ENCODE measurements around the gene CTSS. TPM values are rescaled to one million over a fixed set of nuclear protein-coding genes. Genes with fewer than 3 reads are reported as not detected.
"Not testable (repeated sequence)": the region's sequence is repeated elsewhere in the genome, so short reads cannot be mapped to it uniquely, and the experiment has no call there.

Gene CTSS
- total and polyA plus RNA-seq, 2 experiments from 2014 or later, result 5.2 to 10.4 TPM

DNA sequence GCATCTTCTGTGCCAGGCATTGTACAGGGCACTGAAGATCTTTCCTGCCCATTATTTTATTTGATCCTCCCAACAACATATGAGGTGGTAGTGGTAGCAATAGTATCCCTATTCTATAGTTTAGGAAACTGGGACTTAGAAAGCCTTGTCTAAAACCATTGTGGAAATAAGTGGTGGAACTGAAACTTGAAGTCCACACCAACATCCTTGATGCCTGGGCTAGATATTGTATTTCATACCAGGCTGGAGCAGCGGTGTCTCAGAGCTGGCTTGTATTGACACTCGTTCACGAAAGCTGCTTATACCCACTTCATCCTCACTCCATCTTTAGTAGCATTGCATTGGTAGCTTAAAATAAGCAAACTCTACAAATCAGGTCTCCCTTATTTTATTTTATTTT lies 9.7 kb upstream of the CTSS start:
- Histone ChIP-seq H3K27ac (no peak overlapping the region), H3K9me3 (ENCODE audit: low read depth) (no peaks in the 10 kb centered on the region), H3K27me3 (no peaks in the 10 kb centered on the region), H3K4me3 (no peak overlapping the region), H3K79me2 (no peaks in the 10 kb centered on the region), H3K36me3 (replicated peaks; ENCODE audit: insufficient read depth, low read depth) (no peaks in the 10 kb centered on the region), H2AFZ (no peak overlapping the region), H3K4me1 (ENCODE audit: insufficient read depth) (no peaks in the 10 kb centered on the region), H3K9me2 (replicated peaks; ENCODE audit: insufficient read depth) (no peaks in the 10 kb centered on the region), H4K20me1 (ENCODE audit: insufficient read depth, poor library complexity, severe bottlenecking) (no peaks in the 10 kb centered on the region), H3K4me2 (no peak overlapping the region)
- WGBS (ENCODE audit: low lambda C conversion rate, missing lambda C conversion rate), result 98% methylated on average over 3 of the region's 3 CpGs
- TF ChIP-seq EZH2 (IDR thresholded peaks at IDR 0.05; ENCODE audit: borderline replicate concordance) (no peak), EZH2phosphoT487 (IDR thresholded peaks at IDR 0.05; ENCODE audit: low read depth, severe bottlenecking, unreplicated experiment) (no peak), CTCF (IDR thresholded peaks at IDR 0.05; ENCODE audit: poor library complexity) (no peak)
- DNase-seq (ENCODE audit: low spot score), result no peak

DNA sequence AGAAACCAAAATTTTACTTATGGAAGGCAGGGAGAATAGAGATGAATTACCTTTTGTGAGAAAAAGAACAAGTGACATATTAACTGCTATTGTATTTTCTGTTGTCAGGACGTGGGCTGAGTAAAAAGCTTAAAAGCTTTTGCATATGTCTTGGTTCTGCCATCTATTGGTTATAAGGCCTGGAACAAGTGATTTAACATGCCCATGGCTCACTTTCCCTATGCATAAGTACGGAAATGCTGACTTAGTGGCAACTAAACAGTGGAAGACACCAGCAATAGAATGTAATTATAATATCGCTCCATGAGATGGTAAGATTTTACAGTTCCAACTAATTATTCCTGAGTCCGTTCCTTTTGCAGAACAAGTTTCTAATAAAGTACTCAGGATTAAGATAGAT lies 6.7 kb upstream of the CTSS start:
- no peaks in the 10 kb centered on the region for H3K9me3 ChIP-seq (ENCODE audit: low read depth)
- no peaks in the 10 kb centered on the region for H4K20me1 ChIP-seq (ENCODE audit: insufficient read depth, poor library complexity, severe bottlenecking)
- H3K9me2 ChIP-seq (replicated peaks; ENCODE audit: insufficient read depth), result no peaks in the 10 kb centered on the region
- peak overlapping the region; percentile 4 for H3K27ac ChIP-seq
- H3K4me1 ChIP-seq (ENCODE audit: insufficient read depth), result no peaks in the 10 kb centered on the region
- H3K36me3 ChIP-seq (replicated peaks; ENCODE audit: insufficient read depth, low read depth), result no peaks in the 10 kb centered on the region
- H3K27me3 ChIP-seq, result no peaks in the 10 kb centered on the region
- 74% methylated on average over 4 of the region's 4 CpGs for WGBS (ENCODE audit: low lambda C conversion rate, missing lambda C conversion rate)
- H3K4me2 ChIP-seq, result no peak overlapping the region
- no peak overlapping the region for H3K4me3 ChIP-seq
- TF ChIP-seq CTCF (IDR thresholded peaks at IDR 0.05; ENCODE audit: poor library complexity) (no peak), EZH2phosphoT487 (IDR thresholded peaks at IDR 0.05; ENCODE audit: low read depth, severe bottlenecking, unreplicated experiment) (no peak), EZH2 (IDR thresholded peaks at IDR 0.05; ENCODE audit: borderline replicate concordance) (no peak)
- no peaks in the 10 kb centered on the region for H3K79me2 ChIP-seq
- H2AFZ ChIP-seq, result no peak overlapping the region
- DNase-seq (ENCODE audit: low spot score), result no peak

DNA sequence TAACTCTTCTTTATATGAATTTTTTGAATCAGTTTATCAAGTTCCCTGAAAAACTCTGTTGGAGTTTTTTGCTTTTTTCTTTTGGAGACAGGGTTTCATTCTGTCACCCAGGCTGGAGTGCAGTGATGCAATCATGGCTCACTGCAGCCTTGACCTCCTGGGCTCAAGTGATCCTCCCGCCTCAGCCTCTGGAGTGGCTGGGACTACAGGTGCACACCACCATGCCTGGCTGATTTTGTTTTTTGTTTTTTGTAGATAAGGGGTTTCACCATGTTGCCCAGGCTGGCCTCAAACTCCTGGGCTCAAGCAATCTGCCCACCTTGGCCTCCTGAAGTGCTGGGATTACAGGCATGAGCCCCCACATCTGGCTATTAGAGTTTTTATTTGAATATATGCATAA lies 2.1 kb upstream of the CTSS start:
- H3K27me3 ChIP-seq; H3K9me2 ChIP-seq (replicated peaks; ENCODE audit: insufficient read depth); H4K20me1 ChIP-seq (ENCODE audit: insufficient read depth, poor library complexity, severe bottlenecking); H3K9me3 ChIP-seq (ENCODE audit: low read depth); H3K27ac ChIP-seq; H3K4me2 ChIP-seq; H3K79me2 ChIP-seq; H2AFZ ChIP-seq; DNase-seq (ENCODE audit: low spot score); H3K4me3 ChIP-seq; H3K36me3 ChIP-seq (replicated peaks; ENCODE audit: insufficient read depth, low read depth); H3K4me1 ChIP-seq (ENCODE audit: insufficient read depth): not testable (repeated sequence)
- WGBS (ENCODE audit: low lambda C conversion rate, missing lambda C conversion rate), result 58% methylated on average over 1 of the region's 1 CpG

DNA sequence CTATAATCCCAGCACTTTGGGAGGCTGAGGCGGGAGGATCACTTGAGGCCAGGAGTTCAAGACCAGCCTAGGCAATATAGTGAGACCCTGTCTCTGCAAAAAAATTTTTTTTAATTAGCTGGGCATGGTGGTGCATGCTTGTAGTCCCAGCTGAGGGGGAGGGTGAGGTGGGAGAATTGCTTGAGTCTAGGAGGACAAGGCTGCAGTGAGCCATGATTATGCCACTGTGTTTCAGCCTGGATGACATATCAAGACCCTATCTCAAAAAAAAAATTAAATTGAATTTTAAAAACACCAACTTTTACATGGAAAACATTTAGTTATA lies 361 bp upstream of the CTSS start:
- H3K79me2 ChIP-seq; H3K4me3 ChIP-seq; H3K9me2 ChIP-seq (replicated peaks; ENCODE audit: insufficient read depth); H3K27me3 ChIP-seq; H3K9me3 ChIP-seq (ENCODE audit: low read depth); H4K20me1 ChIP-seq (ENCODE audit: insufficient read depth, poor library complexity, severe bottlenecking); DNase-seq (ENCODE audit: low spot score); H3K36me3 ChIP-seq (replicated peaks; ENCODE audit: insufficient read depth, low read depth); H3K4me1 ChIP-seq (ENCODE audit: insufficient read depth): not testable (repeated sequence)
- 93% methylated on average over 1 of the region's 1 CpG for WGBS (ENCODE audit: low lambda C conversion rate, missing lambda C conversion rate)
- Histone ChIP-seq H2AFZ (peak overlapping the region; percentile 65), H3K27ac (peak overlapping the region; percentile 84), H3K4me2 (peak overlapping the region; percentile 56)

DNA sequence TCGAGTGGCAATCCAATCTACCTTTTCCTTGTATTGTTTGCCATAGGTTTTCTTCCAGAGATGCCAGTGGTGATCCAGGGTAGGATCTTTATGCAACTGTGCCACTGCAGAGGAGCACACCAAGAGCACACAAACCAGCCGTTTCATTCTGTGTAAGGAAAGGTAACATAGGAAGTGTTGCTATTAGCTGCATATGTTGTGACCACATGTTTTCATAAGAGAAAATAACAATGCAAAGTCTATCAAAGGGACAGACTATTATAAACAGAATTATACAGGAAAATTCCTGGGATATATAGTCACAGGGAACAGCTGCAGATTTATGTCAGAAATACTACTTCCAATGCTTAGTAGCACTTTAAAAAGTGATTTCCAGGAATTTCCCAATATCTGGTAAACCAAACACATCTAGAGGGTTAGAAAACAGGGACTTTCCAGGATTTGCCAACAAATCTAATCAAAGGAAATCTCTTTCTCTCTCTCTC lies 919 bp downstream of the CTSS start:
- Histone ChIP-seq H3K27ac (peak overlapping the region; percentile 84), H3K36me3 (replicated peaks; ENCODE audit: insufficient read depth, low read depth) (no peaks in the 10 kb centered on the region), H3K4me2 (peak overlapping the region; percentile 56), H2AFZ (no peak overlapping the region), H3K27me3 (no peaks in the 10 kb centered on the region), H4K20me1 (ENCODE audit: insufficient read depth, poor library complexity, severe bottlenecking) (no peaks in the 10 kb centered on the region), H3K4me1 (ENCODE audit: insufficient read depth) (peaks cover 10% of the 10 kb centered on the region), H3K79me2 (no peaks in the 10 kb centered on the region), H3K9me2 (replicated peaks; ENCODE audit: insufficient read depth) (no peaks in the 10 kb centered on the region), H3K9me3 (ENCODE audit: low read depth) (no peaks in the 10 kb centered on the region), H3K4me3 (no peak overlapping the region)
- TF ChIP-seq CTCF (IDR thresholded peaks at IDR 0.05; ENCODE audit: poor library complexity) (no peak), EZH2 (IDR thresholded peaks at IDR 0.05; ENCODE audit: borderline replicate concordance) (no peak), EZH2phosphoT487 (IDR thresholded peaks at IDR 0.05; ENCODE audit: low read depth, severe bottlenecking, unreplicated experiment) (no peak)
- WGBS (ENCODE audit: low lambda C conversion rate, missing lambda C conversion rate), result 57% methylated on average over 2 of the region's 2 CpGs
- DNase-seq (ENCODE audit: low spot score), result peak; percentile 16

Data from hepatocyte (in vitro differentiated cells).